Kidney epithelial cell (primary cell): ENCODE measurements around the gene MFGE8. TPM values are rescaled to one million over a fixed set of nuclear protein-coding genes. Genes with fewer than 3 reads are reported as not detected.

Experiments used
- DNase-seq: peaks from one replicate; pipeline ENCODE4 v3.0.0-alpha.2; 2010; ENCODE audit warnings: low read depth
- H3K27me3 ChIP-seq: 2 replicates; pipeline ENCODE4 v1.6.0; 2011; ENCODE audit warnings: low read length; ENCODE audit not compliant: control insufficient read depth, insufficient read depth
- H3K36me3 ChIP-seq: 2 replicates; pipeline ENCODE4 v1.5.1; 2011; ENCODE audit warnings: low read length; ENCODE audit not compliant: control insufficient read depth, insufficient read depth
- H3K4me3 ChIP-seq: 2 replicates; pipeline ENCODE4 v1.5.1; 2011; ENCODE audit warnings: low read depth, mild to moderate bottlenecking, control low read depth, low read length
- total RNA-seq: library from RNA; depleted of rRNA; stranded (reverse); fragments of >200 nt; gene quantifications from 2 replicates; pipeline ENCODE4 v1.2.3, GENCODE V29; 2015
- TF ChIP-seq, protein P1 (sequence below): IDR thresholded peaks from 2 replicates; pipeline ENCODE4 v1.5.1; 2011; ENCODE audit warnings: mild to moderate bottlenecking, moderate library complexity, low read length, control low read depth, inconsistent platforms; ENCODE audit not compliant: insufficient read depth, poor library complexity, severe bottlenecking

The MFGE8 gene
- total RNA-seq, 1 donor from 2014 or later = 261 TPM

DNA sequence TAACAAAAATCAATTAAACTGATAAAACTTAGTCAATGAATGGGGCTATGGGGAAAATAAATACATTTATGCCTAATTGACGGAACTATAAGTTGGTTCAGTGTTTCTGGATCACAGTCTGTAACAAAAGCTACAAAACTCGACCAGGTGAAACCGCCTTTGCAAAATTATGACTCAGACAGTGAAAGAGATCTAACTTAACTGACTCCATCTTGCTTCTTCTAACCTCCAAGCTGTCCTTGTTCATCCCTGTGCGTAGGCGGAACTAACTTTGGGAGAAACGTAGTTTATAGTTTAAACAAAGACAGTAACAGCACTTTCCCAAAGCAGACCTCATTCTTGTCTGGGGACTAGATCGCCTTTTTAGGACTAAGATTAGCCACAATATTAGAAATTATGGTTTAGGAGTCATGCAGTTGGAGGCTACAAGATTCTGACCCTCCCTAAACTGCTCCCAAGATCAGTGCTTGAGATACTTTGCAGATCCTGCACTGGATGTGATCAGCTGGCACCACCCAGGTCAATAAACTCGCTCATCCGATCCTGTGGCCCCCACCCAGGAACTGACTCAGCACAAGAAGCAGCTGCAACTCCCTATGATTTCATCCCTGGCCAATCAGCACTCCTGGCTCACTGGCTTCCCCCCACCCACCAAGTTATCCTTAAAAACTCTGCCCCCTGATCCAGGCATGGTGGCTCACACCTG is 7.2 kb upstream of the MFGE8 start:
- TF ChIP-seq, protein P1, sequence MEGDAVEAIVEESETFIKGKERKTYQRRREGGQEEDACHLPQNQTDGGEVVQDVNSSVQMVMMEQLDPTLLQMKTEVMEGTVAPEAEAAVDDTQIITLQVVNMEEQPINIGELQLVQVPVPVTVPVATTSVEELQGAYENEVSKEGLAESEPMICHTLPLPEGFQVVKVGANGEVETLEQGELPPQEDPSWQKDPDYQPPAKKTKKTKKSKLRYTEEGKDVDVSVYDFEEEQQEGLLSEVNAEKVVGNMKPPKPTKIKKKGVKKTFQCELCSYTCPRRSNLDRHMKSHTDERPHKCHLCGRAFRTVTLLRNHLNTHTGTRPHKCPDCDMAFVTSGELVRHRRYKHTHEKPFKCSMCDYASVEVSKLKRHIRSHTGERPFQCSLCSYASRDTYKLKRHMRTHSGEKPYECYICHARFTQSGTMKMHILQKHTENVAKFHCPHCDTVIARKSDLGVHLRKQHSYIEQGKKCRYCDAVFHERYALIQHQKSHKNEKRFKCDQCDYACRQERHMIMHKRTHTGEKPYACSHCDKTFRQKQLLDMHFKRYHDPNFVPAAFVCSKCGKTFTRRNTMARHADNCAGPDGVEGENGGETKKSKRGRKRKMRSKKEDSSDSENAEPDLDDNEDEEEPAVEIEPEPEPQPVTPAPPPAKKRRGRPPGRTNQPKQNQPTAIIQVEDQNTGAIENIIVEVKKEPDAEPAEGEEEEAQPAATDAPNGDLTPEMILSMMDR = no peak
- Histone ChIP-seq H3K27me3 (no peaks in the 10 kb centered on the region), H3K36me3 (no peaks in the 10 kb centered on the region), H3K4me3 (no peak overlapping the region)
- DNase-seq = peak; percentile 74

DNA sequence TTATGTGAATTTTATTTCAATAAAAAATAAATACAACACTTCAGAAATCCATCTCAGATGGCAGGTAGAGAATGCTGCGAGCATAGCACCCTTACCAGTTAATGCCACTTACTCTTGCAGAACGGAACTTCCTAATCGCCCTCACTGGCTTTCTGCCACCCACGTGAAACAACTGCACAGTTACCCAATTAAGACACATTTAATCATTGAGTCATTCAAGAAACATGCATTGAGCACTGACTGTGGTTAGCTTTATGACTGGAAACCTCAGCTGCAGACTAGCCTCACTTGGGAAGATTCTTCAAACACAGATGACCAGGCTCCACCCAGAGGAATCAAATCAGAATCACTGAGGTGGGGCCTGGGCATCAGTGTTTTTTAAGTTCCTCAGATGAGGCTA is 5.6 kb upstream of the MFGE8 start:
- H3K27me3 ChIP-seq = no peaks in the 10 kb centered on the region
- H3K36me3 ChIP-seq = no peaks in the 10 kb centered on the region
- peak; percentile 99 for DNase-seq
- H3K4me3 ChIP-seq = no peak overlapping the region
- TF ChIP-seq, protein P1 = no peak

DNA sequence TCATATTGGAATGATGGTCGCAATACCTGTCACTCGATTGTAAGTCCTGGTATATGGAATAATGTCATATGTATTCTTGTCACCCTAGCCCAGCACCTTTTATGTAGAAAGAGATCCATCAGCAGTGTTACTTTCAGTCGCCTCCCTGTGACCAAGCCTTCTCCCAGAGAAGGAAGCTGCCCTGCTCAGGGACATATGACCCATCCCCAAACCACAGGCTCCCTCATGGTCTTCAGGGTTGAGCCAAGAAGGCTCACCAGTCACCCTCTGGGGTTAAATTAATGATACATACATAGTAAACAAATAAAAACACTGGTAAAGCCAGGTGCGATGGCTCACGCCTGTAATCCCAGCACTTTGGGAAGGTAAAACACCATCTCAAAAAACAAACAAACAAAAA is 4.6 kb upstream of the MFGE8 start:
- no peak for DNase-seq

DNA sequence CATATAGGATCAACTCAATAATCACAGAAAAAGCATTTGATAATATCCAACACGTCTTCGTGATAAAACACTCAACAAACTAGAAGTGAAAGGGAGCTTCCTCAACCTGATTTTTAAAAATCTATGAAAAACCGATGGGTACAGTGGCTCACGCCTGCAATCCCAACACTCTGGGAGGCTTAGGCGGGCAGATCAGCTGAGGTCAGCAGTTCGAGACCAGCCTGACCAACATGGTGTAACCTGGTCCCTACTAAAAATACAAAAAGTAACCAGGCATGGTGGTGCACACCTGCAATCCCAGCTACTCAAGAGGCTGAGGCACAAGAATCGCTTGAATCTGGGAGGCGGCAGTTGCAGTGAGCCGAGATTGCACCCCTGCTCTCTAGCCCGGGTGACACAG is 2.2 kb upstream of the MFGE8 start:
- Histone ChIP-seq H3K36me3 (no peaks in the 10 kb centered on the region), H3K27me3 (no peaks in the 10 kb centered on the region), H3K4me3 (no peak overlapping the region)
- DNase-seq = no peak
- TF ChIP-seq, protein P1 = no peak

More for the DNA sequence above, 4.6 kb upstream of the MFGE8 start:
- TF ChIP-seq, protein P1 = no peak
- H3K27me3 ChIP-seq = no peaks in the 10 kb centered on the region
- H3K36me3 ChIP-seq = no peaks in the 10 kb centered on the region
- H3K4me3 ChIP-seq = no peak overlapping the region

DNA sequence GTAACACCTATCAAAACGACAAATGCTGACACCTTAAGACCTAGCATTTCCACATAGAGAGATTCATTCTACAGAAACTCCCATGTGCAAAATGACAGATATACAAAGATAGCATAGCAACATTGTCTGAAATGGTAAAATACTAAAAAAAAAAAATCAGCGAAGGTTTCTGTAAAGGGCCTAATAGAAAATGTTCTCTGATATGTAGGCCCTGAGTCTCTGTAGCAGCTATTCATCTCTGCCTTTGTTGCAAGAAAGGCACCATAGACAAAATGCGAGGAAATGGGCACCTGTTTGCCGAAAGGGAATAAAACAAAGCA is 631 bp upstream of the MFGE8 start:
- Histone ChIP-seq H3K4me3 (no peak overlapping the region), H3K27me3 (no peaks in the 10 kb centered on the region), H3K36me3 (no peaks in the 10 kb centered on the region)
- DNase-seq = no peak
- TF ChIP-seq, protein P1 = no peak

DNA sequence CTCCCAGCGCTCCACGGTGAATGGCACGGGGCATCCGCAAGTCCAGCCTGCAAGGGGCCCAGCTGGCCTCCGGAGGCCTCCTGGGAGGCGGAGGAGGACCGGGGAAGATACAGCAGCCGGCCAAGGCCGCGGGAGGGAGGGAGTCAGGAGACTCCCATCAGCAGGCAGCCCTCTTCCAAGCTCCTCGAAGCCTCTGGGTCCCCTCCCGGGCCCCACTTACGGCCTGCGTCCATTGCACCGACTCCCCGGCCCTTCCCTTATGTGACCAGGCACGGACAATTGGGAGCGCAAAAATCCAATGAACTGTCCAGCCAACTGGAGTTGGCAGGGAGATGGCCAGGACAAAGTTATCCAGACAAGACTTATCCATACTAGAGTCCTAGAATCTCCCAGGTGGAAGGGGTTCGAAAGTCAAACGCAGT is 668 bp downstream of the MFGE8 start:
- TF ChIP-seq, protein P1 = no peak
- H3K36me3 ChIP-seq = no peaks in the 10 kb centered on the region
- peak overlapping the region; percentile 67 for H3K4me3 ChIP-seq
- H3K27me3 ChIP-seq = no peaks in the 10 kb centered on the region
- DNase-seq = no peak
